Osteoblast (primary cell): ENCODE data around the gene KIAA1671. TPM values are rescaled to one million over a fixed set of nuclear protein-coding genes. Genes with fewer than 3 reads are reported as not detected.

Experiments used
- DNase-seq: peaks from one replicate; pipeline ENCODE4 v3.0.0; 2011; ENCODE audit warnings: low spot score, mixed read lengths; ENCODE audit not compliant: insufficient read length; ENCODE audit errors: missing footprints
- H2AFZ ChIP-seq: 2 replicates; pipeline ENCODE4 v1.6.0; 2011; ENCODE audit warnings: mild to moderate bottlenecking, low read length
- H3K27ac ChIP-seq: 2 replicates; pipeline ENCODE4 v1.5.1; 2011; ENCODE audit warnings: mild to moderate bottlenecking, low read depth, low read length, moderate library complexity
- H3K27me3 ChIP-seq: 2 replicates; pipeline ENCODE4 v1.6.0; 2012; ENCODE audit warnings: mild to moderate bottlenecking, control low read depth, inconsistent platforms, low read length, moderate library complexity; ENCODE audit not compliant: insufficient read depth
- H3K36me3 ChIP-seq: 2 replicates; pipeline ENCODE4 v1.5.1; 2011; ENCODE audit warnings: mild to moderate bottlenecking, low read length, control low read depth, moderate library complexity; ENCODE audit not compliant: insufficient read depth
- H3K4me1 ChIP-seq: 2 replicates; pipeline ENCODE4 v1.5.1; 2011; ENCODE audit warnings: mild to moderate bottlenecking, low read length, control low read depth, moderate library complexity; ENCODE audit not compliant: insufficient read depth
- H3K4me2 ChIP-seq: 2 replicates; pipeline ENCODE4 v1.6.0; 2011; ENCODE audit warnings: mild to moderate bottlenecking, low read length; ENCODE audit not compliant: insufficient read depth
- H3K4me3 ChIP-seq: fragments of 200-600 bp; sonication (generic); 3 replicates; pipeline ENCODE4 v1.5.1; 2012; ENCODE audit warnings: mild to moderate bottlenecking, low read length, inconsistent platforms; ENCODE audit not compliant: insufficient read depth
- H3K79me2 ChIP-seq: 2 replicates; pipeline ENCODE4 v1.6.0; 2012; ENCODE audit warnings: mild to moderate bottlenecking, low read length, control low read depth, inconsistent platforms; ENCODE audit not compliant: insufficient read depth
- H3K9me3 ChIP-seq: 2 replicates; pipeline ENCODE4 v1.5.1; 2011; ENCODE audit warnings: low read depth, low read length, control low read depth
- H4K20me1 ChIP-seq: 2 replicates; pipeline ENCODE4 v1.6.0; 2012; ENCODE audit warnings: mild to moderate bottlenecking, low read length, control low read depth; ENCODE audit not compliant: insufficient read depth
- CTCF ChIP-seq: IDR thresholded peaks from 2 replicates; pipeline ENCODE4 v1.5.1; 2011; ENCODE audit warnings: mild to moderate bottlenecking, low read depth, low read length, moderate library complexity; ENCODE audit errors: extremely low read depth
- total RNA-seq: library from RNA; depleted of rRNA; stranded (reverse); fragments of >200 nt; gene quantifications from 2 replicates; pipeline ENCODE4 v1.2.3, GENCODE V29; 2012

KIAA1671 gene
- total RNA-seq, 1 donor, result 16.6 TPM

- H4K20me1 ChIP-seq, result no peaks in the 10 kb centered on the region
- no peak overlapping the region for H2AFZ ChIP-seq
- no peaks in the 10 kb centered on the region for H3K4me1 ChIP-seq
- H3K79me2 ChIP-seq, result no peaks in the 10 kb centered on the region
- peak; percentile 78 for TF ChIP-seq CTCF
- no peaks in the 10 kb centered on the region for H3K9me3 ChIP-seq
- no peak overlapping the region for H3K4me3 ChIP-seq
- H3K27me3 ChIP-seq, result peaks cover 10% of the 10 kb centered on the region
- no peaks in the 10 kb centered on the region for H3K36me3 ChIP-seq
- H3K4me2 ChIP-seq, result no peak overlapping the region
- H3K27ac ChIP-seq, result no peak overlapping the region
- peak; percentile 82 for DNase-seq
Measured at GRCh38 chr22:24938741-24939341, 13.7 kb upstream of the KIAA1671 start.

GRCh38 chr22:24942301-24942700, 10.2 kb upstream of the KIAA1671 start:
- H3K9me3 ChIP-seq, result no peaks in the 10 kb centered on the region
- H2AFZ ChIP-seq, result no peak overlapping the region
- TF ChIP-seq CTCF, result no peak

GRCh38 chr22:24944217-24944937, 8.1 kb upstream of the KIAA1671 start:
- Histone ChIP-seq H3K4me3 (no peak overlapping the region), H4K20me1 (no peaks in the 10 kb centered on the region), H3K27ac (no peak overlapping the region), H3K4me1 (no peaks in the 10 kb centered on the region), H3K27me3 (peaks cover 4% of the 10 kb centered on the region), H3K79me2 (no peaks in the 10 kb centered on the region), H3K36me3 (no peaks in the 10 kb centered on the region), H3K4me2 (no peak overlapping the region), H3K9me3 (no peaks in the 10 kb centered on the region), H2AFZ (no peak overlapping the region)
- DNase-seq, result no peak
- TF ChIP-seq CTCF, result no peak

More at GRCh38 chr22:24942301-24942700, 10.2 kb upstream of the KIAA1671 start:
- Histone ChIP-seq H3K4me1 (no peaks in the 10 kb centered on the region), H3K79me2 (no peaks in the 10 kb centered on the region), H3K36me3 (no peaks in the 10 kb centered on the region), H4K20me1 (no peaks in the 10 kb centered on the region), H3K4me3 (no peak overlapping the region), H3K27me3 (no peaks in the 10 kb centered on the region), H3K27ac (no peak overlapping the region), H3K4me2 (no peak overlapping the region)
- no peak for DNase-seq

- Histone ChIP-seq H3K79me2 (no peaks in the 10 kb centered on the region), H3K4me2 (no peak overlapping the region), H2AFZ (no peak overlapping the region), H3K9me3 (no peaks in the 10 kb centered on the region), H3K4me1 (peaks cover 5% of the 10 kb centered on the region), H3K36me3 (no peaks in the 10 kb centered on the region), H3K27me3 (peaks cover 4% of the 10 kb centered on the region), H4K20me1 (no peaks in the 10 kb centered on the region), H3K4me3 (no peak overlapping the region), H3K27ac (no peak overlapping the region)
- DNase-seq, result no peak
- TF ChIP-seq CTCF, result no peak
Measured at GRCh38 chr22:24945430-24945829, 7.1 kb upstream of the KIAA1671 start.
